GM12878 (cell line): ENCODE measurements around the gene LENG9. TPM values are rescaled to one million over a fixed set of nuclear protein-coding genes. Genes with fewer than 3 reads are reported as not detected.

ENCODE experiments used
- ATAC-seq: fragments of 200-7000 bp; cut with Tn5 transposase; 3 replicates; pipeline ENCODE4 v1.9.1; 2020; ENCODE audit warnings: mild to moderate bottlenecking, moderate library complexity
- BruUV-seq: library from RNA; stranded (reverse); fragments of 400-500 nt; replicated peaks from 2 replicates; lab custom pipeline; 2021; lab: Mats Ljungman, UMichigan
- CTCF ChIA-PET: fragments of 300-600 bp; sonication (Branson Sonifier 250); formaldehyde crosslinking; extraction: SDS; loops from one replicate; lab custom pipeline; 2021; ENCODE audit warnings: inconsistent platforms; lab: Yijun Ruan, JAX
- POLR2A ChIA-PET: fragments of 350-600 bp; formaldehyde crosslinking; extraction: SDS; loops from one replicate; lab custom pipeline; 2021; ENCODE audit warnings: inconsistent platforms; lab: Charles Lee
- RAD21 ChIA-PET: fragments of 300-600 bp; sonication (Branson Sonifier 250); formaldehyde crosslinking; loops from one replicate; lab custom pipeline; 2023; ENCODE audit warnings: antibody characterized with exemption; ENCODE audit not compliant: unreplicated experiment; lab: Charles Lee
- SMC1A ChIA-PET: fragments of 300-600 bp; sonication (Branson Sonifier 250); formaldehyde crosslinking; loops from one replicate; lab custom pipeline; 2023; ENCODE audit not compliant: unreplicated experiment, uncharacterized antibody; lab: Charles Lee
- DNase-seq: peaks from one replicate; pipeline ENCODE4 v3.0.0-alpha.2; 2011; ENCODE audit warnings: low read depth, low spot score
- FAIRE-seq: peaks from 3 replicates; lab custom pipeline; 2011; peaks lifted over from hg19 to GRCh38; lab: Jason Lieb, UNC
- H2AFZ ChIP-seq: 2 replicates; pipeline ENCODE4 v1.6.0; 2011; ENCODE audit warnings: low read depth, low read length, control low read depth; ENCODE audit not compliant: control insufficient read depth
- H3K27ac ChIP-seq: 2 replicates; pipeline ENCODE4 v1.5.1; 2011; ENCODE audit warnings: control low read depth; ENCODE audit not compliant: control insufficient read depth, insufficient read depth
- H3K27me3 ChIP-seq, 2 experiments: replicated peaks in 1 of 2; 2 replicates each; pipeline versions ENCODE4 v1.6.0 to v1.6.1; 2011; ENCODE audit warnings: low read length in 1 of 2; ENCODE audit not compliant: control insufficient read depth in 2 of 2, insufficient read depth in 2 of 2
- H3K36me3 ChIP-seq, 2 experiments: 2 replicates each; pipeline ENCODE4 v1.5.1; 2011; ENCODE audit warnings: low read length in 1 of 2; ENCODE audit not compliant: control insufficient read depth in 2 of 2, insufficient read depth in 2 of 2
- H3K4me1 ChIP-seq: 2 replicates; pipeline ENCODE4 v1.6.1; 2011; ENCODE audit warnings: mild to moderate bottlenecking, low read length, moderate library complexity, mixed read lengths; ENCODE audit not compliant: control insufficient read depth, insufficient read depth
- H3K4me2 ChIP-seq: 2 replicates; pipeline ENCODE4 v1.6.0; 2011; ENCODE audit warnings: control low read depth; ENCODE audit not compliant: control insufficient read depth, insufficient read depth
- H3K4me3 ChIP-seq: fragments of 200-600 bp; sonication (generic); 2 replicates; pipeline ENCODE4 v1.5.1; 2016
- H3K79me2 ChIP-seq: 2 replicates; pipeline ENCODE4 v1.6.0; 2011; ENCODE audit warnings: low read length; ENCODE audit not compliant: control insufficient read depth, insufficient read depth
- H3K9ac ChIP-seq: 2 replicates; pipeline ENCODE4 v1.8.0; 2011; ENCODE audit warnings: low read length, control low read depth, mixed read lengths; ENCODE audit not compliant: control insufficient read depth, insufficient read depth
- H3K9me3 ChIP-seq: replicated peaks from 3 replicates; pipeline ENCODE4 v1.5.1; 2011; ENCODE audit warnings: mild to moderate bottlenecking, low read length; ENCODE audit not compliant: control insufficient read depth, insufficient read depth
- H4K20me1 ChIP-seq: 2 replicates; pipeline ENCODE4 v1.6.0; 2011; ENCODE audit not compliant: control insufficient read depth, insufficient read depth
- BCL11A ChIP-seq: IDR thresholded peaks from 2 replicates; pipeline ENCODE4 v1.6.1; 2011; ENCODE audit warnings: low read depth, low read length
- EED ChIP-seq: sonication (generic); IDR thresholded peaks from 2 replicates; pipeline ENCODE4 v1.6.1; 2016; ENCODE audit warnings: antibody characterized with exemption, low read depth
- ELK1 ChIP-seq: IDR thresholded peaks from 2 replicates; pipeline ENCODE4 v1.6.1; 2012; ENCODE audit warnings: low read depth, low read length, improper control_type of control experiment
- MEF2A ChIP-seq: IDR thresholded peaks from 2 replicates; pipeline ENCODE4 v1.6.1; 2011; ENCODE audit warnings: low read depth, mild to moderate bottlenecking, low read length, moderate library complexity; ENCODE audit not compliant: insufficient read depth
- NFYB ChIP-seq: IDR thresholded peaks from 2 replicates; pipeline ENCODE4 v1.6.1; 2011; ENCODE audit warnings: low read depth, mild to moderate bottlenecking, low read length, improper control_type of control experiment, moderate library complexity; ENCODE audit not compliant: insufficient read depth
- SP1 ChIP-seq: IDR thresholded peaks from one replicate; pipeline ENCODE4 v1.6.1; 2011; ENCODE audit warnings: low read depth, low read length
- WGBS: methylation state at CpG from one replicate; pipeline ENCODE4 v1.1.6; 2016; ENCODE audit warnings: low lambda C conversion rate; ENCODE audit not compliant: insufficient replicate concordance, insufficient coverage; ENCODE audit errors: missing lambda C conversion rate; 5-methylcytosine and 5-hydroxymethylcytosine counted together
- in situ Hi-C: fragments of 300-500 bp; cut with MboI; formaldehyde crosslinking; loops from 9 replicates; pipeline ENCODE4 v1.14.3; 2018; ENCODE audit warnings: mixed read lengths
- intact Hi-C: fragments of 100-400 bp; cut with micrococcal nuclease; formaldehyde crosslinking; loops from one replicate; pipeline ENCODE4 v1.14.2; 2022; ENCODE audit not compliant: unreplicated experiment
- polyA plus RNA-seq, 11 experiments: library from polyadenylated mRNA; depleted of rRNA in 4 of 11; unstranded in 6 of 11; stranded (reverse) in 5 of 11; fragments of >200 nt; fragmentation: Nextera tagmentation in 4 of 11; fragmentation: Illumina TruSeq in 1 of 11; extraction: Ambion mirVana in 4 of 11; extraction: Trizol in 1 of 11; gene quantifications; 1 replicate in 1 of 11; 2 replicates in 10 of 11; pipeline versions ENCODE4 v1.2.1 to v1.2.3, GENCODE V29; 2011 to 2016; ENCODE audit warnings: inconsistent platforms in 2 of 11, missing spikeins in 2 of 11, low read depth in 1 of 11
- total RNA-seq, 4 experiments: library from RNA; depleted of rRNA in 3 of 4; stranded (reverse); fragments of >200 nt in 3 of 4; fragmentation: Illumina TruSeq in 1 of 4; extraction: Trizol in 1 of 4; gene quantifications; 2 replicates each; pipeline versions ENCODE4 v1.2.1 to v1.2.3, GENCODE V29; 2013 to 2021

Gene LENG9
- total and polyA plus RNA-seq, 10 of the 15 experiments (the other 5 are each of a cell fraction or from before 2014, with no cell fraction given) = 0.09 to 2.9 (median 0.76) TPM; not detected in 1

GRCh38 chr19:54435551-54436016, 28.0 kb downstream of the LENG9 start:
- H3K9me3 ChIP-seq = no peaks in the 10 kb centered on the region
- H2AFZ ChIP-seq = no peak overlapping the region
- no peak overlapping the region for H3K27ac ChIP-seq
- no peaks in the 10 kb centered on the region for H3K27me3 ChIP-seq
- H3K79me2 ChIP-seq = no peaks in the 10 kb centered on the region
- DNase-seq (no peak), ATAC-seq (no peak), FAIRE-seq (no peak)
- intact Hi-C loops = no loop called here
- POLR2A ChIA-PET = no interaction called here
- H3K9ac ChIP-seq = no peak overlapping the region
- no peak overlapping the region for H3K4me3 ChIP-seq
- H3K36me3 ChIP-seq = no peaks in the 10 kb centered on the region; a peak in 2 of 4 replicates
- no peaks in the 10 kb centered on the region; the same call in 1 of the 2 replicates for H4K20me1 ChIP-seq
- TF ChIP-seq SP1 = no peak
- 90% methylated on average over 8 of the region's 16 CpGs for WGBS
- no peaks in the 10 kb centered on the region for H3K4me1 ChIP-seq
- H3K4me2 ChIP-seq = no peak overlapping the region
- SMC1A ChIA-PET = no interaction called here
- in situ Hi-C loops = no loop called here
- BruUV-seq = no TSS peak
- CTCF ChIA-PET = no interaction called here
- RAD21 ChIA-PET = no interaction called here

GRCh38 chr19:54434873-54435214, 28.7 kb downstream of the LENG9 start:
- no peak for DNase-seq
- in situ Hi-C loops = no loop called here
- FAIRE-seq = no peak
- Histone ChIP-seq H4K20me1 (no peaks in the 10 kb centered on the region; the same call in 1 of the 2 replicates), H3K36me3 (no peaks in the 10 kb centered on the region; a peak in 1 of 4 replicates), H3K4me2 (no peak overlapping the region), H2AFZ (no peak overlapping the region), H3K27ac (no peak overlapping the region), H3K27me3 (no peaks in the 10 kb centered on the region), H3K4me3 (no peak overlapping the region), H3K79me2 (no peaks in the 10 kb centered on the region), H3K9ac (no peak overlapping the region), H3K9me3 (no peaks in the 10 kb centered on the region), H3K4me1 (no peaks in the 10 kb centered on the region)
- ATAC-seq = no peak
- POLR2A ChIA-PET = no interaction called here
- BruUV-seq = no TSS peak
- intact Hi-C loops = no loop called here
- TF ChIP-seq NFYB = no peak
- no peak for TF ChIP-seq EED
- no peak for TF ChIP-seq ELK1
- TF ChIP-seq BCL11A = no peak
- TF ChIP-seq MEF2A = no peak
- WGBS = 83% methylated on average over 11 of the region's 11 CpGs
- RAD21 ChIA-PET = no interaction called here
- CTCF ChIA-PET = no interaction called here
- SMC1A ChIA-PET = no interaction called here
